Neural progenitor cell (in vitro differentiated cells): Measurements from ENCODE around the gene IGFBP4. TPM values are rescaled to one million over a fixed set of nuclear protein-coding genes. Genes with fewer than 3 reads are reported as not detected.

ENCODE experiments used
- DNase-seq: peaks from one replicate; pipeline ENCODE4 v3.0.0-alpha.2; 2016; ENCODE audit warnings: low spot score
- H2AFZ ChIP-seq: fragments of 200-600 bp; sonication (generic); replicated peaks from 2 replicates; pipeline ENCODE4 v1.6.1; 2016; ENCODE audit warnings: antibody characterized with exemption
- H3F3A ChIP-seq: fragments of 200-600 bp; sonication (generic); 2 replicates; pipeline ENCODE4 v1.6.1; 2016; ENCODE audit warnings: antibody characterized with exemption, low read depth
- H3K27ac ChIP-seq: fragments of 200-600 bp; sonication (generic); 2 replicates; pipeline ENCODE4 v1.5.1; 2016; ENCODE audit warnings: mild to moderate bottlenecking
- H3K27me3 ChIP-seq: fragments of 200-600 bp; sonication (generic); 2 replicates; pipeline ENCODE4 v1.6.1; 2016; ENCODE audit warnings: mild to moderate bottlenecking, moderate library complexity
- H3K36me3 ChIP-seq: fragments of 200-600 bp; sonication (generic); 2 replicates; pipeline ENCODE4 v1.5.1; 2016
- H3K4me1 ChIP-seq: fragments of 200-600 bp; sonication (generic); 2 replicates; pipeline ENCODE4 v1.6.1; 2016; ENCODE audit warnings: mixed run types
- H3K4me2 ChIP-seq: fragments of 200-600 bp; sonication (generic); 2 replicates; pipeline ENCODE4 v1.6.1; 2016
- H3K4me3 ChIP-seq: fragments of 200-600 bp; sonication (generic); 2 replicates; pipeline ENCODE4 v1.5.1; 2016
- H3K79me2 ChIP-seq: fragments of 200-600 bp; sonication (generic); 2 replicates; pipeline ENCODE4 v1.6.1; 2016; ENCODE audit warnings: low read depth
- H3K9ac ChIP-seq: fragments of 200-600 bp; sonication (generic); 2 replicates; pipeline ENCODE4 v1.6.1; 2016
- H3K9me3 ChIP-seq: fragments of 200-600 bp; sonication (generic); 2 replicates; pipeline ENCODE4 v1.5.1; 2016; ENCODE audit warnings: low read depth
- H4K20me1 ChIP-seq: fragments of 200-600 bp; sonication (generic); 2 replicates; pipeline ENCODE4 v1.6.1; 2016; ENCODE audit warnings: low read depth
- H3K27ac Mint-ChIP-seq: 3 replicates; pipeline ENCODE4 v1.8.0; 2021; ENCODE audit warnings: mixed read lengths
- H3K27me3 Mint-ChIP-seq: 2 replicates; pipeline ENCODE4 v1.8.0; 2022; ENCODE audit warnings: low read depth, mild to moderate bottlenecking, inconsistent platforms, moderate library complexity, mixed read lengths; ENCODE audit not compliant: insufficient read depth
- H3K36me3 Mint-ChIP-seq: 3 replicates; pipeline ENCODE4 v1.8.0; 2021; ENCODE audit warnings: mixed read lengths
- H3K4me1 Mint-ChIP-seq: 3 replicates; pipeline ENCODE4 v1.8.0; 2021; ENCODE audit warnings: mixed read lengths
- H3K4me3 Mint-ChIP-seq: 3 replicates; pipeline ENCODE4 v1.8.0; 2021; ENCODE audit warnings: mild to moderate bottlenecking, moderate library complexity, mixed read lengths
- H3K9me3 Mint-ChIP-seq: 3 replicates; pipeline ENCODE4 v1.8.0; 2020; ENCODE audit warnings: mixed read lengths
- CTCF ChIP-seq: fragments of 200-600 bp; sonication (generic); IDR thresholded peaks from 2 replicates; pipeline ENCODE4 v1.5.1; 2017; ENCODE audit warnings: antibody characterized with exemption, mild to moderate bottlenecking
- EZH2 ChIP-seq: fragments of 200-600 bp; sonication (generic); IDR thresholded peaks from 2 replicates; pipeline ENCODE4 v1.6.1; 2017; ENCODE audit warnings: antibody characterized with exemption, mild to moderate bottlenecking, moderate library complexity
- EZH2phosphoT487 ChIP-seq: fragments of 200-600 bp; sonication (generic); IDR thresholded peaks from 2 replicates; pipeline ENCODE4 v1.6.1; 2017; ENCODE audit warnings: antibody characterized with exemption
- total RNA-seq: library from RNA; depleted of rRNA; stranded (reverse); fragments of >200 nt; gene quantifications from 2 replicates; pipeline ENCODE4 v1.2.3, GENCODE V29; 2015; ENCODE audit warnings: low replicate concordance

Gene IGFBP4
- total RNA-seq, 1 donor from 2014 or later = 14.4 TPM

GRCh38 chr17:40456396-40456951, 13.2 kb downstream of the IGFBP4 start:
- no peaks in the 10 kb centered on the region for H3K36me3 ChIP-seq
- H3K9me3 Mint-ChIP-seq = no peaks in the 10 kb centered on the region
- H3K9ac ChIP-seq = no peak overlapping the region
- H3K4me3 ChIP-seq = no peak overlapping the region
- peaks cover 17% of the 10 kb centered on the region for H3K36me3 Mint-ChIP-seq
- H3K4me2 ChIP-seq = no peak overlapping the region
- no peaks in the 10 kb centered on the region for H4K20me1 ChIP-seq
- H3F3A ChIP-seq = no peaks in the 10 kb centered on the region
- TF ChIP-seq EZH2 (no peak), EZH2phosphoT487 (no peak), CTCF (no peak)
- H3K27me3 ChIP-seq = no peaks in the 10 kb centered on the region
- DNase-seq = no peak
- no peak overlapping the region for H3K4me3 Mint-ChIP-seq
- H2AFZ ChIP-seq = no peak overlapping the region
- H3K79me2 ChIP-seq = no peaks in the 10 kb centered on the region
- no peak overlapping the region for H3K27ac ChIP-seq
- H3K27me3 Mint-ChIP-seq = peaks cover 4% of the 10 kb centered on the region
- H3K27ac Mint-ChIP-seq = no peak overlapping the region
- peaks cover 11% of the 10 kb centered on the region for H3K4me1 ChIP-seq
- H3K4me1 Mint-ChIP-seq = peaks cover 28% of the 10 kb centered on the region
- no peaks in the 10 kb centered on the region for H3K9me3 ChIP-seq

- no peak overlapping the region for H3K9ac ChIP-seq
- no peak overlapping the region for H3K27ac Mint-ChIP-seq
Observed at GRCh38 chr17:40457369-40457768, 14.1 kb downstream of the IGFBP4 start.

GRCh38 chr17:40457964-40458791, 14.9 kb downstream of the IGFBP4 start:
- no peaks in the 10 kb centered on the region for H3K36me3 ChIP-seq
- H4K20me1 ChIP-seq = no peaks in the 10 kb centered on the region
- H3F3A ChIP-seq = no peaks in the 10 kb centered on the region
- H3K9me3 Mint-ChIP-seq = no peaks in the 10 kb centered on the region
- H3K4me3 ChIP-seq = no peak overlapping the region
- TF ChIP-seq CTCF (no peak), EZH2 (no peak), EZH2phosphoT487 (no peak)
- H2AFZ ChIP-seq = no peak overlapping the region
- peak overlapping the region; percentile 72 for H3K27ac Mint-ChIP-seq
- H3K4me1 ChIP-seq = peaks cover 16% of the 10 kb centered on the region
- peaks cover 4% of the 10 kb centered on the region for H3K27me3 Mint-ChIP-seq
- H3K9ac ChIP-seq = no peak overlapping the region
- peaks cover 15% of the 10 kb centered on the region for H3K36me3 Mint-ChIP-seq
- no peak for DNase-seq
- H3K9me3 ChIP-seq = no peaks in the 10 kb centered on the region
- H3K4me2 ChIP-seq = no peak overlapping the region
- H3K27ac ChIP-seq = no peak overlapping the region
- peaks cover 38% of the 10 kb centered on the region for H3K4me1 Mint-ChIP-seq
- no peaks in the 10 kb centered on the region for H3K79me2 ChIP-seq
- no peaks in the 10 kb centered on the region for H3K27me3 ChIP-seq
- H3K4me3 Mint-ChIP-seq = no peak overlapping the region

More at GRCh38 chr17:40457369-40457768, 14.1 kb downstream of the IGFBP4 start:
- no peak overlapping the region for H3K4me3 ChIP-seq
- H2AFZ ChIP-seq = no peak overlapping the region
- H3F3A ChIP-seq = no peaks in the 10 kb centered on the region
- H3K27ac ChIP-seq = no peak overlapping the region
- peaks cover 17% of the 10 kb centered on the region for H3K36me3 Mint-ChIP-seq
- TF ChIP-seq EZH2 = no peak
- TF ChIP-seq CTCF = no peak
- no peak for TF ChIP-seq EZH2phosphoT487
- DNase-seq = no peak
- peaks cover 11% of the 10 kb centered on the region for H3K4me1 ChIP-seq
- H3K36me3 ChIP-seq = no peaks in the 10 kb centered on the region
- H3K79me2 ChIP-seq = no peaks in the 10 kb centered on the region
- H3K9me3 ChIP-seq = no peaks in the 10 kb centered on the region
- H3K27me3 ChIP-seq = no peaks in the 10 kb centered on the region
- peaks cover 30% of the 10 kb centered on the region for H3K4me1 Mint-ChIP-seq
- H3K4me3 Mint-ChIP-seq = no peak overlapping the region
- no peaks in the 10 kb centered on the region for H4K20me1 ChIP-seq
- H3K9me3 Mint-ChIP-seq = no peaks in the 10 kb centered on the region
- peaks cover 4% of the 10 kb centered on the region for H3K27me3 Mint-ChIP-seq
- no peak overlapping the region for H3K4me2 ChIP-seq
